Measurements from ENCODE around the gene PRKCA.

Gene PRKCA

DNA sequence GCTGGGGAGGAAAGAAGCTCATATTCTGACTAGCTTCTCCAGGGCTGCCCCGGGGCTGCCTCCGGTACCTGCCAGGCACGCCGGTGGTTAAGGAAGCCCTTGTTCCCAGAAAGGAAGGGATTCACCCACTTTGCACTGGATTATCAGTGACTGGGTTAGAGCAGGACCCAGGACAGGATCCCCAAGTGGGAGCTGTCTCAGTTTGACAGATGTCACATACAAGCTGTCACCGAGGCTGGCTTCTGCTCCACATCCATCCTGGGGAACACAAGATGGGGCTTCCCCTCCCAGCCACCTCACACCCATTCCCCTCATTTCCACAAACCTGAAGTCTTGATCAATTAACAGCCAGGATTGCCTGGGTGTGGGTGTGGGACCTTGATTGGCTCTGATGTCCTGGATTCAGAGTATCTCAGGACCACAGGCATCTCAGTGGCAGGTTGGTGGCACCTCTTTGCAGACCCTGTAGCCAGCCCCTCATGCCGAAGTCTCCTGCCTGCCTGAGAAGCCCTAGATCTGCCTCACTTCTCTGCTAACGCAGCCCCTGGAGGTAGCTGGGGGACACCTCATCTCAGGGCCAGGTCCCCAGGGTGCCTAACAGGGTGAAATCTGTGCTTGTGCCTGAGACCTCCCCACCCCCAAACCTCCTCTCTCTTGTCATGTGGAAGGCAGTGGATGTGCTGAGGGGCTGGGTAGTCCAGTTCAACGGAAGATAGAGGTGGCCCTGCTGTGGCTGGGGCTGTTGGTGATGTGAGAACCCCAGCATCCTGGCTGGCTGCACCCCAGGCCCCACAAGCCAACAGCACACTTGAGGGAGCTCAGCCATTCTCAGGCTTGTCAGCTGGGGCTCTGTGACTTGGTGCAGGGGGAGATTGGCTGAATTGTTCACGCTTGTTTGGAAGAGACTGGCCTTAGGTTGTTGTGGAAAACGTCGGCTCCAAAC lies 533.9 kb downstream of the PRKCA start:
- DNase-seq (ENCODE audit: low read depth in 2 of 2), result no peak

DNA sequence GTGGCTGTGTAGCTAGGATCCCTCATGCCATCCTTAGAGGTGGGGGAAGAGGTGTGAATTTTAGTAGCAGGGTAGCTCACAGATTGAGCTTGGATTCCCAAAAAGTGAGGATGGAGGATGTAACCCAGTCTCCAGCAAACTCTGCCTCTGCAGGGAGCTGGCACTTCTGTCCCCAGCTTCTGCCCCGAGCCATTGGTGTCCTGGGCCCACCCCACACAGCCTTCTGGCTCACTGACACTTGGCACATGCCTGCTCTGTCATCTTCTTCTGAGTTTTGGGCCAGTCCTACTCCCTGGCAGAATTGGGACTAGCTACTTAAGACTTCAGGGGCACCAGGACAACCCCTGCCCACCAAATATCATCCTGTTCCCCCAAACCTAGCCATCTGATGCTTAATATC lies 534.8 kb downstream of the PRKCA start:
- DNase-seq (ENCODE audit: low read depth in 2 of 2), result no peak

DNA sequence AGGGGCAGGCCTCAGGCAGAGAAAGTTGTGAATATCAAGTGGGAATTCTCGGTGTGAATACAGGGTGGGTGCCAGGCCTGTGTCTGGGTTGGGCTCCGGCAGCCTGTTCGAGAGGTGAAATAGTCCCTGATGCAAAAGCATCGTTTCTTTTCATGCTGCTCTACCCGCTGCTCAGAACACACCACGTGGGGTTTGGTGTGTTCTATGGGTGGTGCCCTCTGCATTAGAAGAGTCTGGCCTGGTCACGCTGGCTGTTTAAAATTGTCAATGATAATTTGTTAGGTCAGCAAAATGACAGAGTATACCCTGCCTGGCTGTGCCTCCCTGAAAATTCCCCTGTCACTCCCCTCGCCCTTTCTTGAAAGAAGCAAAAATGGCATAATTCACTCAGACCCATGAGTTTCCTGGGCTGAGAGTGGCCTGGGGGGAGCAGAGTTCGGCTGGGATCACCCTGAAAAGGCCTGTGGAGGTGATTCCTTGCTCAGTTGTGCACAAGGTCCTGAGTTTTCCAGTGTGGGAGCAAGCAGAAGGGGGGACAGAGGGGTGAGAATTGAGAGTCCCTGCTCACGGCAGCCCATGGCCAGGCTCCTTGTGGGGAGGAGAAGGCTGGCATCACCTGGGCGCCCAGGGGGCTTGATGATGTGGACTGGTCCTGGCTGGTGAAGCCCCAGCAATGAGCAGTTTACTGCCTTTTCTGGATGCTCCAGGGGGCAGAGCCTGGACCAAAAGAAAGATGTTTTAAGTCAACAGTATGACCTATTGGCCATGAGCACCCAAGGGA lies 535.7 kb downstream of the PRKCA start:
- DNase-seq (ENCODE audit: low read depth in 2 of 2), result no peak

DNA sequence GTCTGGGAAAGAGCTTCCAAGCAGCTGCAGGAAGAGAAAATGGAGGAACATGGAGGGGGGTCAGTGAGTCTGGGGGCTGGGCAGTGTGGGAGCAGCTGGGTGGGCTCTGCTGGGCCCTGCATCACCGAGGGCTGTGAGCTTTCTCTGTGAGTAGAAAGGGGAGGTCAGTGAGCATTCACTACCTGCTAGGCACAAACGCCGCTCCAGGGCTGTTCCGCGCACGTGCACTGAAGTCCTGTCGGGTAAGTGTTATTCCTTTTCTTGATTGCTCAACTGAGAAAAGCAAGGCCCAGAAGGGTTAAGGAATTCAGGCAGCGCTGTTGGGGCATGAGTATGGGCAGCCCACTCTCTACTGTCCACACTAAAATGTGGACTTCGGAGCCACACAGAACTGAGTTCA lies 537.2 kb downstream of the PRKCA start:
- DNase-seq (ENCODE audit: low read depth in 2 of 2), result no peak

DNA sequence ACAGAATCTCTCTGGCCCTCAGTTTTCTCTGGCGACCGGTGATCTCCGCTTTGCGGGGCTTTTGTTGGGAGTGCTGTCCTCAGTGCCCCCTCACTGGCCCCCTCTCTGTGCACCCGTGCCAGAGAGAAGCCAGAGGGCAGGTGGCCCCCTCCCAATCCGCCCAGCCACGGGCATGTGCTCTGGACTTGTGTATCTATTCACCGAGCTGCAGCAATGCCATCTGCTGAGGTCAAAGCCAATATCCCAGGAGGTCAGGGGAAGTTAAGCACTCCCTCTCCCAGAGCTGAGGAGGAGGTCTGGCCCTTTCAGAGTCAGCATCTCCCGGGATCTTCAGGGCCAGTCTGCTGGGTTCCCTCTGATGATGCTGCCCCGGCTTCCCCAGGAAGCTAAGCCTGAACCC lies 537.6 kb downstream of the PRKCA start:
- DNase-seq (ENCODE audit: low read depth in 2 of 2), result no peak

GRCh38 chr17:66841328-66841727 lies 538.9 kb downstream of the PRKCA start:
- no peak for DNase-seq (ENCODE audit: low read depth in 2 of 2)

DNA sequence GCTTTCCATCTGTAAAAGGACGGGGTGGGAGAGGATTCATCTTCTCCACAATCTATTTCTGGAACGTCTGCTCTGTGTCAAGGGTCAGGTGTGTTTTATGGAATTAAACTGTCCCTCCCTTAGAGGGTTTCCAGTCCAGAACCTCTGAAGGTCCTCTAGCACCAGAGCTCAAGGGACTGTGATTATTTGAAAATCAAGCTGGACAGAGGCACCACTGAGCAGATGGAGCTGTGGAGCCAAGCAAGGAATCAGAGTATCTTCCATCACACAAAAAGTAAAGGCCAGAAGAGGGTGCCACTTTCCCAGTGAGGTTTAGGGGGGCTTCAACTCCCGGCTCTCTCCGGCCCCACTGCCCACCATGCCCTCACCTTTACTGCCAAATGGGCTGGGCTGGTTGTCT lies 539.3 kb downstream of the PRKCA start:
- no peak for DNase-seq (ENCODE audit: low read depth in 2 of 2)

GRCh38 chr17:66842505-66842904 lies 540.1 kb downstream of the PRKCA start:
- no peak for DNase-seq (ENCODE audit: low read depth in 2 of 2)

GRCh38 chr17:66842959-66843358 lies 540.5 kb downstream of the PRKCA start:
- no peak for DNase-seq (ENCODE audit: low read depth in 2 of 2)

GRCh38 chr17:66843627-66844026 lies 541.2 kb downstream of the PRKCA start:
- DNase-seq (ENCODE audit: low read depth in 2 of 2), result no peak

DNA sequence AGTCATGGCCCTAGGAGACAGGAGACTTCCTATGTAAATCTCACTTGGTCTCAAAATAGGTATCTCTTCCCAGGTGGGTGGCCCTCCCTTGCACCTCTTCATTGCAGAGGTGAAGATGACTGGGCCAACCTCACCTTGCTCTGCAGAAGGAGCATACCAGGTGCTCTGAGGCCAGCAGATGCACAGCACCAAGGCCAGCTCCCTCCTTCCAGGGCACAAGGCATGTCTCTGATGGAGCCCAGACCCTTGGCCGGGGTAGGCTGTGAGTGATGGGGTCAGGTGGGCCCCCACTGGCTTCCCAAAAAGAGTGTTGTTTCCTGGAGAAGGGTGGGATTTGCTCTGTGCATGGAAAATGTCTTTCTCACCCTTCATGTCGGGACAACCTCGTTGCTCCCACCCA lies 545.3 kb downstream of the PRKCA start:
- no peak for DNase-seq (ENCODE audit: low read depth in 2 of 2)

- no peak for DNase-seq (ENCODE audit: low read depth in 2 of 2)
Observed at GRCh38 chr17:66848496-66848895, 546.1 kb downstream of the PRKCA start.

- DNase-seq (ENCODE audit: low read depth in 2 of 2), result no peak
Observed at GRCh38 chr17:66849032-66849655, 546.7 kb downstream of the PRKCA start.

DNA sequence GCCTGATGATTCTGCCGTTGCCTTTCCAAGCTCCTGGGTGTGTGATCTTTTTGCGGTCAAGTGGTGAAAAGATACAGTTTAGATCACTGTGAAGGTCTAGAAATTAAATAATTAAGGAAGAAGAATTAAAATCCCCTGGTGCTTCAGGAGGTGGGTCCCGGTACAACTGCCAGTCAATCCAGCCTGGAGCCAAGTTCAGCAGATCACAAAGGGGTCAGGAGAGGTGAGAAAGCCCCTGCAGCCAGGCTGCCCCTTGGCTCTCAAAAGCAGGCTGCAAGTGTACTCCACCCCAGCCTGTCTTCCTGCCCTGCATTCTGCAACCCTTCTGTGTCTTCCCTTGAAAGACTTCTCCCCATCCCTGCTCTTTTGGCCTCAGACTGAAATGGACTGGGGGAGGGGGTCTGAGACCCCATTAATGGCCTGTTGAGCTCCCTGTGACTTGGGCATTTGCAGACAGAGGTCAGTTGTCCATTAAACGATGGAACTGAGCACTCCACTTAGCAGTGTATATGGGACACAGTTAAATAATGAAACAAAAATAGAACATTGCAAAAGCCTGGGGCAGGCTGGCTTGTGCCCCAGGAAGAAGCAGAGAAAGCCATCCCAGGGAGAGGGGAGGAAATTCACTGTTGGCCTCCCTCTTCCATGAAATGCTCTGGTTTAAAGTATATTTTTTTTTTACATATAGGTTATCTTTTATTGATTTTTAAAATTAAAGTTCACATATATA lies 547.6 kb downstream of the PRKCA start:
- DNase-seq (ENCODE audit: low read depth in 2 of 2), result no peak

DNA sequence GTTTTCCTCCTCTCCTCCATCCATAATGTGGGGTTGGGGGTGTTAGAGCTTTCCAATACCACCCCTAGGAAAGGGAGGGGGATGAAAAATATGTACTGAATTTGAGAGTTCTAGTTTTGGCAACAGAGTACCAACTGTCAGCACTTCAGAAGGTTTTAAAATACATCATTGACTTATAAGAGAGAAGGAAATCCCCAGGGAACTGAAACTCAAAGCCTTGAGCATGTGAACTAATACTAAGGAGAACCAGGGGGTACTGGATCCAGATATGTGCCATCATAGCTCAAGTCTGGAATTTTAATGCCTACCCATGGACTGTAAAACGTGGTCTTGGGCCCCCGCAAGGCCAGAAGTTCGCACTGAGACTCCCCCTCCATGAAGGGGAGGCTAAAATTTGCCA lies 548.3 kb downstream of the PRKCA start:
- DNase-seq (ENCODE audit: low read depth in 2 of 2), result no peak

GRCh38 chr17:66855204-66855603 lies 552.8 kb downstream of the PRKCA start:
- DNase-seq (ENCODE audit: low read depth in 2 of 2), result no peak

GRCh38 chr17:66858226-66859083 lies 556.0 kb downstream of the PRKCA start:
- DNase-seq (ENCODE audit: low read depth in 2 of 2), result no peak

- DNase-seq (ENCODE audit: low read depth in 2 of 2), result no peak
Observed at GRCh38 chr17:66859353-66859752, 556.9 kb downstream of the PRKCA start.

DNA sequence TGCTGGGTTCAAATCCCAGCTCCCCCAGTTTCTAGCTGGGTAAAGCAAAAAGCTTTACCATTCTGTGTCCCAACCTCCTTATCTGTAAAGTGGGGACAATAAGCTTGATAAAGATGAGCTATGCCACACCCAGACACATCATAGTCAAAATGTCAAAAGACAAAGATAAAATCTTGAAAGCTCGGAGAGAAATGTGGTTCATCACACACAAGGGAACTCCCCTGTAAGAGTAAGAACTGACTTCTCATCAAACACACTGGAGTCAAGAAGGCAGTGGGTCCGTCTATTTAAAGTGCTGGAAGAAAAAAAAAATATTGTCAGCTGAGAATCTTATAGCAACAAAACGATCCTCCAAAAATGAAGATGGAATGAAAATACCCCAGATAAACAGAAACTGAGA lies 557.8 kb downstream of the PRKCA start:
- DNase-seq (ENCODE audit: low read depth in 2 of 2), result no peak

Data from activated CD8-positive, alpha-beta memory T cell treated with anti-CD3 and anti-CD28 coated beads for 4 hours (primary cell).